ENCODE measurements around the gene CHURC1. TPM values are rescaled to one million over a fixed set of nuclear protein-coding genes. Genes with fewer than 3 reads are reported as not detected.

Gene CHURC1
- total and polyA plus RNA-seq, 2 experiments from 2014 or later: 62.4 to 134 TPM

DNA sequence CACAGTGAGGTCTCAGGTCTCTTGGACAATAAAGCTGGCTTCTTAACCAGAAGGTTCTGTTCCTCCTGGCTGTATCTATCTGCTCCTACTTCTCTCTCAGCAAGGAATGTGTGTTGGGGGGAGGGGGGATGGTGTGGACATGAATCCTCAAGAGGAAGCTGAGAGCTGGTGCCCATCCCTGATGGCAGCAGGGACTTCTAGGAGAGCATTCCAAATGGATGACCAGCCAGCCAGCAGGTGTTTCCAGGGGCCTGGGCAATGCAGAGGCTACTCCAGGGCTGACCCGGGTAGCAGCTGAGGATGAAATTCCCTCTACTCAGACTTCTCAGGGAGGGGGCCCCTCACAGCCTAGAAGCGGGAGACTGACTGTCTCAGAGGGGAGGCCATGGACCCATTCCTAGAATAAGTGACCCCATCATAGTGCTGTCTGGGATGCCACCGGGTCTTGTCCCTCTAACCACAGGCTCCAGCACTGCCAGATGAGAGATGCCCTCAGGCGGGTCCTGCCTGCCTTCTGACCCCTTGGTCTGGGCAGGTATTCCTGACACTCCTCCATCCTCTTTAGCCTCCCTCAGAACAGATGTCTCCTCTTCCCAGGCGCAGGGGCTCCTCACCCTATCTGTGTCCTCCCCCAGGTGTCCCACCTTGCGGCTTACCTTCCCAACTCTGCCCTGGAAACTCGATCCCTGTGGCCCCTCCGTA lies 56.7 kb downstream of the CHURC1 start:
- no peak overlapping the region for H3K27ac ChIP-seq
- 48% methylated on average over 7 of the region's 8 CpGs for whole genome bisulfite sequencing (ENCODE audit: low lambda C conversion rate, missing lambda C conversion rate)
- peak; percentile 34 for DNase-seq (ENCODE audit: low spot score)

GRCh38 chr14:64971491-64971942 lies 57.3 kb downstream of the CHURC1 start:
- Histone ChIP-seq H3K27ac (peak overlapping the region; percentile 3), H3K9me3 (ENCODE audit: low read depth) (no peaks in the 10 kb centered on the region), H3K27me3 (no peaks in the 10 kb centered on the region), H3K9me2 (replicated peaks; ENCODE audit: insufficient read depth) (no peaks in the 10 kb centered on the region), H3K4me2 (peak overlapping the region; percentile 98), H2AFZ (peak overlapping the region; percentile 92), H4K20me1 (ENCODE audit: insufficient read depth, poor library complexity, severe bottlenecking) (no peaks in the 10 kb centered on the region), H3K4me1 (ENCODE audit: insufficient read depth) (peaks cover 6% of the 10 kb centered on the region), H3K36me3 (replicated peaks; ENCODE audit: insufficient read depth, low read depth) (no peaks in the 10 kb centered on the region), H3K79me2 (peaks cover 29% of the 10 kb centered on the region), H3K4me3 (peak overlapping the region; percentile 72)
- TF ChIP-seq EZH2 (IDR thresholded peaks at IDR 0.05; ENCODE audit: borderline replicate concordance): no peak
- no peak for TF ChIP-seq CTCF (IDR thresholded peaks at IDR 0.05; ENCODE audit: poor library complexity)
- TF ChIP-seq EZH2phosphoT487 (IDR thresholded peaks at IDR 0.05; ENCODE audit: low read depth, severe bottlenecking, unreplicated experiment): no peak
- 4% methylated on average over 17 of the region's 31 CpGs for WGBS (ENCODE audit: low lambda C conversion rate, missing lambda C conversion rate)
- no peak for DNase-seq (ENCODE audit: low spot score)

More for the DNA sequence above, 56.7 kb downstream of the CHURC1 start:
- peaks cover 6% of the 10 kb centered on the region for H3K4me1 ChIP-seq (ENCODE audit: insufficient read depth)
- no peak for TF ChIP-seq EZH2phosphoT487 (IDR thresholded peaks at IDR 0.05; ENCODE audit: low read depth, severe bottlenecking, unreplicated experiment)
- H3K79me2 ChIP-seq: peaks cover 33% of the 10 kb centered on the region
- H3K9me3 ChIP-seq (ENCODE audit: low read depth): no peaks in the 10 kb centered on the region
- peak overlapping the region; percentile 98 for H3K4me2 ChIP-seq
- H3K9me2 ChIP-seq (replicated peaks; ENCODE audit: insufficient read depth): no peaks in the 10 kb centered on the region
- H3K27me3 ChIP-seq: no peaks in the 10 kb centered on the region
- H3K4me3 ChIP-seq: peak overlapping the region; percentile 72
- H3K36me3 ChIP-seq (replicated peaks; ENCODE audit: insufficient read depth, low read depth): no peaks in the 10 kb centered on the region
- H4K20me1 ChIP-seq (ENCODE audit: insufficient read depth, poor library complexity, severe bottlenecking): no peaks in the 10 kb centered on the region
- H2AFZ ChIP-seq: peak overlapping the region; percentile 92

DNA sequence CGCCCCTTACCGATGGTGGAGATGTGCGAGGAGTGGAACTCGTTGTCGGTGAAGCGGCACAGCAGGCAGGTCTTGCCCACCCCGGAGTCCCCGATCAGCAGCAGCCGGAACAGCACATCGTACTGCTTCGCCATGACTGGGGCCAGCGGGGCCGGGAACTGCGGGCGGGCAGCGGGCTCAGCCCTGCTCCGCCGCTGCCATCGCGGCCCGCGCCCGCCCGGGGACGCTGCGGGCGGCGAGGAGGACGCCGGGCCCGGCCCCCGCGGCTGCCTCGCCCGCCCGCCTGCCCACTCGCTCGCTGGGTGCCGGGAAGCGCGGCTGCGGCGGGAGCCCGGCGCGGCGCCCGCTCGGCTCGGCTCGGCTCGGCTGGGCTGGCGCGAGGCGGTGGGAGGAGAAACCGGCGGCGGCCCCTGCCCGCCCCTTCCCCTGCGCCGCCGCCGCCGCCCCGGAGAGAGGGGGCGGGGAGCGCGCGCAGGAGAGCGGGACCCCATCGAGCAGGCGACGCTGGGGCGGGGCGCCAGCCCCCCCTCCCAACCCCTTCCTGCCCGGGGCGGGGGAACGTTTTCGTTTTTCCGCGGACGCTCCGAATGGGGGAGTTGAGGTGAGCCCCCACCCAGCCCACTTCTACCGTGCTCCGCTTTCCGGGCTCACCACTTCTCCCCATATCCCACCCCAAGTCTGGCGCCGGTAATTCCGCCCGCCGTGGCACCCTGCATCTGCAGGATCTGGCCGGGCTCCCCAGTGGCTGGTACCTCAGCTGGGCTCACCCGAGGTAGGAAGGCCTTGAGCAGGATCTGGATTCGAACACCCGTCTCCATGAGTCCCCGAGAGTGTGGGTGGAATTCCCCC lies 57.9 kb downstream of the CHURC1 start, which contains the start of gene RAB15:
Gene RAB15 (minus strand): TSS at position 394 of the 849 bp plus-strand sequence. CDS start 260 bp downstream, at position 134.
- peak; percentile 72 for DNase-seq (ENCODE audit: low spot score)
- Histone ChIP-seq H3K9me3 (ENCODE audit: low read depth) (no peaks in the 10 kb centered on the region), H3K4me3 (peak within 1 kb of the TSS; percentile 85), H3K79me2 (peaks cover 29% of the 10 kb centered on the region), H3K27ac (peak within 1 kb of the TSS; percentile 22), H3K36me3 (replicated peaks; ENCODE audit: insufficient read depth, low read depth) (no peaks in the 10 kb centered on the region), H3K9me2 (replicated peaks; ENCODE audit: insufficient read depth) (no peaks in the 10 kb centered on the region), H3K27me3 (no peaks in the 10 kb centered on the region), H2AFZ (peak within 1 kb of the TSS; percentile 92), H3K4me1 (ENCODE audit: insufficient read depth) (peaks cover 6% of the 10 kb centered on the region), H3K4me2 (peak within 1 kb of the TSS; percentile 98), H4K20me1 (ENCODE audit: insufficient read depth, poor library complexity, severe bottlenecking) (no peaks in the 10 kb centered on the region)
- WGBS (ENCODE audit: low lambda C conversion rate, missing lambda C conversion rate): 5% methylated on average over 12 of the region's 96 CpGs
- TF ChIP-seq CTCF (IDR thresholded peaks at IDR 0.05; ENCODE audit: poor library complexity) (no peak), EZH2 (IDR thresholded peaks at IDR 0.05; ENCODE audit: borderline replicate concordance) (no peak), EZH2phosphoT487 (IDR thresholded peaks at IDR 0.05; ENCODE audit: low read depth, severe bottlenecking, unreplicated experiment) (no peak)
